ENCODE data around the gene SCGB1A1. TPM values are rescaled to one million over a fixed set of nuclear protein-coding genes. Genes with fewer than 3 reads are reported as not detected.
"Not testable (repeated sequence)": the region's sequence is repeated elsewhere in the genome, so short reads cannot be mapped to it uniquely, and the experiment has no call there.

The SCGB1A1 gene
- total RNA-seq = not detected
- long read RNA-seq = 0 reads

- DNase-seq (ENCODE audit: low spot score) = no peak
Observed at GRCh38 chr11:62418733-62419132, at the start of gene SCGB1A1. SCGB1A1 (plus strand) TSS chr11:62419033; CDS start chr11:62419096, 63 bp downstream.

GRCh38 chr11:62370743-62371440 lies 47.9 kb upstream of the SCGB1A1 start:
- DNase-seq (ENCODE audit: low spot score) = no peak

- no peak for DNase-seq (ENCODE audit: low spot score)
Observed at GRCh38 chr11:62372871-62373270, 46.0 kb upstream of the SCGB1A1 start.

GRCh38 chr11:62373464-62374119 lies 45.2 kb upstream of the SCGB1A1 start:
- no peak for DNase-seq (ENCODE audit: low spot score)

GRCh38 chr11:62374801-62375200 lies 44.0 kb upstream of the SCGB1A1 start:
- no peak for DNase-seq (ENCODE audit: low spot score)

GRCh38 chr11:62378459-62379063 lies 40.3 kb upstream of the SCGB1A1 start:
- not testable (repeated sequence) for DNase-seq (ENCODE audit: low spot score)

GRCh38 chr11:62379586-62379985 lies 39.2 kb upstream of the SCGB1A1 start:
- DNase-seq (ENCODE audit: low spot score) = not testable (repeated sequence)

- not testable (repeated sequence) for DNase-seq (ENCODE audit: low spot score)
Observed at GRCh38 chr11:62380821-62381245, 38.0 kb upstream of the SCGB1A1 start.

- no peak for DNase-seq (ENCODE audit: low spot score)
Observed at GRCh38 chr11:62383822-62384221, 35.0 kb upstream of the SCGB1A1 start.

GRCh38 chr11:62386083-62386482 lies 32.8 kb upstream of the SCGB1A1 start:
- not testable (repeated sequence) for DNase-seq (ENCODE audit: low spot score)

GRCh38 chr11:62387381-62387780 lies 31.5 kb upstream of the SCGB1A1 start:
- DNase-seq (ENCODE audit: low spot score) = no peak

GRCh38 chr11:62388999-62389398 lies 29.8 kb upstream of the SCGB1A1 start:
- DNase-seq (ENCODE audit: low spot score) = no peak

- DNase-seq (ENCODE audit: low spot score) = no peak
Observed at GRCh38 chr11:62390237-62390636, 28.6 kb upstream of the SCGB1A1 start.

- no peak for DNase-seq (ENCODE audit: low spot score)
Observed at GRCh38 chr11:62390722-62391121, 28.1 kb upstream of the SCGB1A1 start.

GRCh38 chr11:62391642-62392425 lies 27.0 kb upstream of the SCGB1A1 start:
- DNase-seq (ENCODE audit: low spot score) = peak; percentile 64

- DNase-seq (ENCODE audit: low spot score) = peak; percentile 49
Observed at GRCh38 chr11:62392506-62392905, 26.3 kb upstream of the SCGB1A1 start.

GRCh38 chr11:62393061-62393611 lies 25.7 kb upstream of the SCGB1A1 start:
- DNase-seq (ENCODE audit: low spot score) = peak; percentile 74

GRCh38 chr11:62393735-62394134 lies 25.1 kb upstream of the SCGB1A1 start:
- no peak for DNase-seq (ENCODE audit: low spot score)

GRCh38 chr11:62394825-62395538 lies 23.9 kb upstream of the SCGB1A1 start:
- DNase-seq (ENCODE audit: low spot score) = peak; percentile 92

- DNase-seq (ENCODE audit: low spot score) = no peak
Observed at GRCh38 chr11:62395885-62396551, 22.8 kb upstream of the SCGB1A1 start.
